Stomach (tissue), 9 donors: Measurements from ENCODE around the gene NAT9. TPM values are rescaled to one million over a fixed set of nuclear protein-coding genes. Genes with fewer than 3 reads are reported as not detected.

Experiments
- DNase-seq, 2 donors: peaks; one replicate each; pipeline versions ENCODE4 v3.0.0 to v3.0.0-alpha.2; 2013 to 2019
- H3K27ac ChIP-seq, 5 donors: fragments of 200-600 bp in 4 of 5; sonication (generic) in 4 of 5; one replicate each; pipeline ENCODE4 v1.5.1; 2013 to 2019; ENCODE audit warnings: mild to moderate bottlenecking in 1 of 5, moderate library complexity in 1 of 5
- H3K27me3 ChIP-seq, 3 donors: fragments of 200-600 bp; sonication (generic); one replicate each; pipeline ENCODE4 v1.5.1; 2017 to 2019; ENCODE audit warnings: mixed run types in 1 of 3
- H3K36me3 ChIP-seq, 4 donors: fragments of 200-600 bp; sonication (generic); 1 replicate in 3 of 4; 2 replicates in 1 of 4; pipeline ENCODE4 v1.5.1; 2016 to 2019
- H3K4me1 ChIP-seq, 4 donors: fragments of 200-600 bp; sonication (generic); one replicate each; pipeline ENCODE4 v1.5.1; 2016 to 2019
- H3K4me3 ChIP-seq, 4 donors: fragments of 200-600 bp; sonication (generic) in 3 of 4; one replicate each; pipeline ENCODE4 v1.5.1; 2016 to 2019; ENCODE audit warnings: mild to moderate bottlenecking in 1 of 4
- H3K9me3 ChIP-seq, 4 donors: fragments of 200-600 bp; sonication (generic); one replicate each; pipeline ENCODE4 v1.5.1; 2016 to 2019
- CTCF ChIP-seq, 7 experiments: fragments of 450-650 bp in 4 of 7; fragments of 200-600 bp in 3 of 7; sonication (generic) in 3 of 7; IDR thresholded peaks; one replicate each; pipeline ENCODE4 v1.5.1; 2016 to 2019; ENCODE audit warnings: antibody characterized with exemption in 7 of 7, control low read depth in 2 of 7, mild to moderate bottlenecking in 1 of 7
- EP300 ChIP-seq: sonication (generic); formaldehyde crosslinking; IDR thresholded peaks from one replicate; pipeline ENCODE4 v1.6.1; 2017; ENCODE audit warnings: antibody characterized with exemption
- POLR2A ChIP-seq, 4 donors: fragments of 450-650 bp; IDR thresholded peaks; one replicate each; pipeline ENCODE4 v1.6.1; 2016; ENCODE audit warnings: antibody characterized with exemption in 4 of 4, control low read depth in 2 of 4, mild to moderate bottlenecking in 1 of 4, moderate library complexity in 1 of 4
- POLR2AphosphoS5 ChIP-seq, 3 donors: sonication (generic); formaldehyde crosslinking; IDR thresholded peaks; one replicate each; pipeline ENCODE4 v1.6.1; 2016; ENCODE audit warnings: antibody characterized with exemption in 3 of 3
- WGBS, 5 donors: extraction: QIAGEN DNeasy Blood & Tissue Kit in 3 of 5; methylation state at CpG; one replicate each; pipeline versions ENCODE4 v1.1.5 to v1.1.7; 2013 to 2018; 5-methylcytosine and 5-hydroxymethylcytosine counted together
- intact Hi-C: fragments of 100-400 bp; cut with DNase I; formaldehyde crosslinking; loops from one replicate; pipeline ENCODE4 v1.15.1; 2023; ENCODE audit warnings: low total_unique reads
- polyA plus RNA-seq, 3 donors: library from polyadenylated mRNA; stranded (reverse); fragments of 200-250 nt; gene quantifications; one replicate each; pipeline ENCODE4 v1.2.3, GENCODE V29; 2013
- total RNA-seq, 5 donors: library from RNA; depleted of rRNA; stranded (reverse); fragments of >200 nt; gene quantifications; one replicate each; pipeline versions ENCODE4 v1.1.0 to v1.2.3, GENCODE V29; 2014 to 2016
- donor health status: healthy with polysubstance abuse.
- donor health status: Bipolar disorder and iron deficiency.
- donor health status: healthy.

Gene NAT9
- total and polyA plus RNA-seq, 8 donors = 14.5 to 33.5 (median 21.9) TPM

GRCh38 chr17:74723891-74724290 lies 52.3 kb downstream of the NAT9 start:
- intact Hi-C loops = no loop called here
- 76 to 87% (median 80%) methylated on average over 5 of the region's 5 CpGs for WGBS, 5 donors

GRCh38 chr17:74722782-74723181 lies 53.4 kb downstream of the NAT9 start:
- WGBS, 5 donors = 68 to 83% (median 78%) methylated on average over 4 of the region's 4 CpGs
- peaks cover 0 to 18% (median 0%) of the 10 kb centered on the region in 3 donors for H3K27me3 ChIP-seq
- H3K4me1 ChIP-seq = no peaks in the 10 kb centered on the region
- H3K9me3 ChIP-seq = no peaks in the 10 kb centered on the region
- no peak for TF ChIP-seq POLR2A (IDR thresholded peaks at IDR 0.05)
- TF ChIP-seq CTCF (IDR thresholded peaks at IDR 0.05) = no peak
- no peak for TF ChIP-seq EP300
- TF ChIP-seq POLR2AphosphoS5 (IDR thresholded peaks at IDR 0.05) = no peak
- H3K27ac ChIP-seq = no peak overlapping the region
- DNase-seq = no peak
- no peak overlapping the region for H3K4me3 ChIP-seq
- intact Hi-C loops = no loop called here
- no peaks in the 10 kb centered on the region for H3K36me3 ChIP-seq

More at GRCh38 chr17:74723891-74724290, 52.3 kb downstream of the NAT9 start:
- DNase-seq = no peak
- Histone ChIP-seq H3K36me3 (no peaks in the 10 kb centered on the region), H3K27ac (no peak overlapping the region), H3K4me3 (no peak overlapping the region), H3K27me3 (peaks cover 0 to 18% (median 0%) of the 10 kb centered on the region in 3 donors), H3K9me3 (no peaks in the 10 kb centered on the region), H3K4me1 (no peaks in the 10 kb centered on the region)
- no peak for TF ChIP-seq POLR2A (IDR thresholded peaks at IDR 0.05)
- TF ChIP-seq EP300 = no peak
- TF ChIP-seq CTCF (IDR thresholded peaks at IDR 0.05) = no peak
- TF ChIP-seq POLR2AphosphoS5 (IDR thresholded peaks at IDR 0.05) = no peak

Other genes starting within 250 kb of the NAT9 start
- not detected for gene CD300LB, start 244.9 kb downstream of the NAT9 start, total RNA-seq
- gene CD300LB, start 244.9 kb downstream of the NAT9 start, polyA plus RNA-seq = under 1 TPM in 1 of 3 donors, not detected in 2; 0.25 TPM
- 1 to 10 TPM in 1 of 5 donors, not detected in 4; 1.6 TPM for gene CD300C, start 230.2 kb downstream of the NAT9 start, total RNA-seq
- under 1 TPM in 2 of 3 donors, not detected in 1; 0.13 to 0.75 TPM for gene CD300C, start 230.2 kb downstream of the NAT9 start, polyA plus RNA-seq
- gene CD300H, start 208.8 kb downstream of the NAT9 start, total RNA-seq = not detected
- not detected for gene CD300H, start 208.8 kb downstream of the NAT9 start, polyA plus RNA-seq
- not detected for gene CD300LD, start 184.1 kb downstream of the NAT9 start, total RNA-seq
- not detected for gene CD300LD, start 184.1 kb downstream of the NAT9 start, polyA plus RNA-seq
- 1 to 10 TPM in 1 of 5 donors, under 1 TPM in 2, not detected in 2; 0.29 to 7.6 (median 0.73) TPM for gene CD300E, start 152.6 kb downstream of the NAT9 start, total RNA-seq
- gene CD300E, start 152.6 kb downstream of the NAT9 start, polyA plus RNA-seq = under 1 TPM in 2 of 3 donors, not detected in 1; 0.15 to 0.37 TPM
- 1 to 10 TPM in 1 of 5 donors, not detected in 4; 3.9 TPM for gene CD300LF, start 63.4 kb downstream of the NAT9 start, total RNA-seq
- gene CD300LF, start 63.4 kb downstream of the NAT9 start, polyA plus RNA-seq = under 1 TPM in 2 of 3 donors, not detected in 1; 0.75 to 0.95 TPM
- gene RAB37, start 39.1 kb downstream of the NAT9 start, total RNA-seq = 1 to 10 TPM in 2 of 5 donors, not detected in 3; 2.0 to 8.7 TPM
- gene RAB37, start 39.1 kb downstream of the NAT9 start, polyA plus RNA-seq = 10 to 100 TPM in 1 of 3 donors, 1 to 10 TPM in 2; 2.0 to 42.9 (median 5.3) TPM
- 100 to 1,000 TPM in 2 of 5 donors, 10 to 100 TPM in 3; 14.9 to 152 (median 81.0) TPM for gene NHERF1, start 27.7 kb downstream of the NAT9 start, total RNA-seq
- 10 to 100 TPM; 76.8 to 92.5 (median 83.7) TPM for gene NHERF1, start 27.7 kb downstream of the NAT9 start, polyA plus RNA-seq
- gene GRIN2C, start 83.5 kb upstream of the NAT9 start, total RNA-seq = under 1 TPM in 1 of 5 donors, not detected in 4; 0.55 TPM
- gene GRIN2C, start 83.5 kb upstream of the NAT9 start, polyA plus RNA-seq = under 1 TPM in 1 of 3 donors, not detected in 2; 0.33 TPM
- 10 to 100 TPM in 3 of 5 donors, 1 to 10 TPM in 1, under 1 TPM in 1; 0.58 to 94.1 (median 15.4) TPM for gene FDXR, start 96.6 kb upstream of the NAT9 start, total RNA-seq
- 10 to 100 TPM in 2 of 3 donors, 1 to 10 TPM in 1; 8.6 to 21.1 (median 12.5) TPM for gene FDXR, start 96.6 kb upstream of the NAT9 start, polyA plus RNA-seq
- 1 to 10 TPM in 1 of 5 donors, not detected in 4; 1.8 TPM for gene FADS6, start 117.3 kb upstream of the NAT9 start, total RNA-seq
- under 1 TPM in 1 of 3 donors, not detected in 2; 0.50 TPM for gene FADS6, start 117.3 kb upstream of the NAT9 start, polyA plus RNA-seq
- under 1 TPM in 1 of 5 donors, not detected in 4; 0.18 TPM for gene USH1G, start 146.9 kb upstream of the NAT9 start, total RNA-seq
- gene USH1G, start 146.9 kb upstream of the NAT9 start, polyA plus RNA-seq = 1 to 10 TPM in 1 of 3 donors, not detected in 2; 1.0 TPM
- 1 to 10 TPM in 1 of 5 donors, not detected in 4; 3.2 TPM for gene OTOP2, start 147.9 kb upstream of the NAT9 start, total RNA-seq
- gene OTOP2, start 147.9 kb upstream of the NAT9 start, polyA plus RNA-seq = under 1 TPM in 1 of 3 donors, not detected in 2; 0.15 TPM
- under 1 TPM in 1 of 5 donors, not detected in 4; 0.18 TPM for gene OTOP3, start 159.6 kb upstream of the NAT9 start, total RNA-seq
- gene OTOP3, start 159.6 kb upstream of the NAT9 start, polyA plus RNA-seq = 1 to 10 TPM in 1 of 3 donors, not detected in 2; 2.6 TPM
- 100 to 1,000 TPM in 2 of 5 donors, 10 to 100 TPM in 3; 36.5 to 304 (median 94.5) TPM for gene HID1, start 196.4 kb upstream of the NAT9 start, total RNA-seq
- gene HID1, start 196.4 kb upstream of the NAT9 start, polyA plus RNA-seq = 10 to 100 TPM; 52.7 to 85.2 (median 69.5) TPM
- 10 to 100 TPM in 4 of 5 donors, 1 to 10 TPM in 1; 4.8 to 78.8 (median 11.7) TPM for gene CDR2L, start 211.3 kb upstream of the NAT9 start, total RNA-seq
- 10 to 100 TPM in 1 of 3 donors, 1 to 10 TPM in 2; 4.4 to 18.9 (median 6.1) TPM for gene CDR2L, start 211.3 kb upstream of the NAT9 start, polyA plus RNA-seq
- gene MRPL58, start 236.3 kb upstream of the NAT9 start, total RNA-seq = 10 to 100 TPM in 4 of 5 donors, 1 to 10 TPM in 1; 6.7 to 69.0 (median 29.2) TPM
- gene MRPL58, start 236.3 kb upstream of the NAT9 start, polyA plus RNA-seq = 10 to 100 TPM; 42.1 to 57.1 (median 48.7) TPM